ENCODE measurements around the gene SPTLC3.

DNA sequence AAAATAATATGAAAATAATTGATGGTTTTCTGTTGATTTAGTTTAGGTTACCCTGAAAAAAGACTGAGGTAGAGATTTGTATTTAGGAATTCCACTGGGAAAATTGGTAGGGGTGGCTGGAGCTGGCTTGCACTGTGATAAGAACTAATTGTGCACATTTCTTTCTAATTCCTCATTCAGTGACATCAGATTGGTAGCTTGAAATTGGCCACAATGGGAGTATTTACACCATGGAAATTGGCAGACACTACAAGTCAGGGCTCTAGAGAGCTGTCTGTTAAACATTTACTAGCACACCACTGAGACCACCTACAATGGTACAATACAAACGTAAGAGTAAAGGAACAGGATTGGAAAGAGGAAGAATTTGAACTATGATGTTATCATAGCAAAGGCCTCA is 160.3 kb downstream of the SPTLC3 start:
- TF ChIP-seq, protein P1, sequence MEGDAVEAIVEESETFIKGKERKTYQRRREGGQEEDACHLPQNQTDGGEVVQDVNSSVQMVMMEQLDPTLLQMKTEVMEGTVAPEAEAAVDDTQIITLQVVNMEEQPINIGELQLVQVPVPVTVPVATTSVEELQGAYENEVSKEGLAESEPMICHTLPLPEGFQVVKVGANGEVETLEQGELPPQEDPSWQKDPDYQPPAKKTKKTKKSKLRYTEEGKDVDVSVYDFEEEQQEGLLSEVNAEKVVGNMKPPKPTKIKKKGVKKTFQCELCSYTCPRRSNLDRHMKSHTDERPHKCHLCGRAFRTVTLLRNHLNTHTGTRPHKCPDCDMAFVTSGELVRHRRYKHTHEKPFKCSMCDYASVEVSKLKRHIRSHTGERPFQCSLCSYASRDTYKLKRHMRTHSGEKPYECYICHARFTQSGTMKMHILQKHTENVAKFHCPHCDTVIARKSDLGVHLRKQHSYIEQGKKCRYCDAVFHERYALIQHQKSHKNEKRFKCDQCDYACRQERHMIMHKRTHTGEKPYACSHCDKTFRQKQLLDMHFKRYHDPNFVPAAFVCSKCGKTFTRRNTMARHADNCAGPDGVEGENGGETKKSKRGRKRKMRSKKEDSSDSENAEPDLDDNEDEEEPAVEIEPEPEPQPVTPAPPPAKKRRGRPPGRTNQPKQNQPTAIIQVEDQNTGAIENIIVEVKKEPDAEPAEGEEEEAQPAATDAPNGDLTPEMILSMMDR (conservative IDR thresholded peaks at IDR 0.05 in 1 of 2, IDR thresholded peaks at IDR 0.05 in 1 of 2; ENCODE audit: extremely low read depth in 1 of 2, insufficient read depth in 1 of 2, low read depth in 1 of 2, low read length in 2 of 2): no peak
- no peak for TF ChIP-seq EZH2 (IDR thresholded peaks at IDR 0.05; ENCODE audit: borderline replicate concordance, low read length)

Data from mammary epithelial cell (primary cell).